HG02798 (cell line): ENCODE data around the gene ARF5.

Experiments used
- ATAC-seq: cut with Tn5 transposase; IDR thresholded peaks from one replicate; pipeline ENCODE4 v1.9.1; 2021; ENCODE audit warnings: mild to moderate bottlenecking; ENCODE audit not compliant: unreplicated experiment, poor library complexity

Gene ARF5

GRCh38 chr7:127587663-127588018 lies 570 bp upstream of the ARF5 start:
- ATAC-seq, result no peak

- ATAC-seq, result peak; percentile 6
Observed at GRCh38 chr7:127588697-127589482, 679 bp downstream of the ARF5 start.

GRCh38 chr7:127589896-127590295 lies 1.7 kb downstream of the ARF5 start:
- no peak for ATAC-seq

- no peak for ATAC-seq
Observed at GRCh38 chr7:127591189-127591588, 3.0 kb downstream of the ARF5 start.

- ATAC-seq, result no peak
Observed at GRCh38 chr7:127591591-127591990, 3.4 kb downstream of the ARF5 start.

- ATAC-seq, result no peak
Observed at GRCh38 chr7:127592550-127592949, 4.3 kb downstream of the ARF5 start.

GRCh38 chr7:127594490-127594889 lies 6.3 kb downstream of the ARF5 start:
- ATAC-seq, result no peak

- ATAC-seq, result no peak
Observed at GRCh38 chr7:127595737-127596136, 7.5 kb downstream of the ARF5 start.

GRCh38 chr7:127598318-127598717 lies 10.1 kb downstream of the ARF5 start:
- ATAC-seq, result no peak

GRCh38 chr7:127600885-127601284 lies 12.7 kb downstream of the ARF5 start:
- ATAC-seq, result no peak

- no peak for ATAC-seq
Observed at GRCh38 chr7:127608446-127608845, 20.2 kb downstream of the ARF5 start.

- no peak for ATAC-seq
Observed at GRCh38 chr7:127609297-127609696, 21.1 kb downstream of the ARF5 start.

- ATAC-seq, result no peak
Observed at GRCh38 chr7:127612263-127612662, 24.1 kb downstream of the ARF5 start.

GRCh38 chr7:127616724-127617123 lies 28.5 kb downstream of the ARF5 start:
- no peak for ATAC-seq

- ATAC-seq, result no peak
Observed at GRCh38 chr7:127618042-127618441, 29.8 kb downstream of the ARF5 start, which contains the start of gene PAX4. Gene PAX4, minus strand, starts transcription at chr7:127618142. Its CDS starts 2,214 bp downstream, at chr7:127615928.

GRCh38 chr7:127618775-127619174 lies 30.6 kb downstream of the ARF5 start:
- ATAC-seq, result no peak

- ATAC-seq, result no peak
Observed at GRCh38 chr7:127619681-127620405, 31.6 kb downstream of the ARF5 start.

GRCh38 chr7:127620406-127621233 lies 32.4 kb downstream of the ARF5 start:
- ATAC-seq, result no peak

- ATAC-seq, result no peak
Observed at GRCh38 chr7:127625331-127625730, 37.1 kb downstream of the ARF5 start.

GRCh38 chr7:127628445-127628844 lies 40.2 kb downstream of the ARF5 start:
- ATAC-seq, result no peak
